HG03135 (cell line): ENCODE results near the gene SETD1A.

Source experiments
- ATAC-seq: cut with Tn5 transposase; IDR thresholded peaks from one replicate; pipeline ENCODE4 v1.9.1; 2021; ENCODE audit warnings: mild to moderate bottlenecking, moderate library complexity; ENCODE audit not compliant: unreplicated experiment

Gene SETD1A

GRCh38 chr16:30953111-30953510 is 4.4 kb upstream of the SETD1A start:
- no peak for ATAC-seq

- ATAC-seq = no peak
Measured at GRCh38 chr16:30953511-30954124, 3.9 kb upstream of the SETD1A start.

- no peak for ATAC-seq
Measured at GRCh38 chr16:30954993-30955392, 2.6 kb upstream of the SETD1A start.

- ATAC-seq = peak; percentile 40
Measured at GRCh38 chr16:30956601-30957455, 726 bp upstream of the SETD1A start.

- ATAC-seq = peak; percentile 19
Measured at GRCh38 chr16:30958175-30959079, 873 bp downstream of the SETD1A start.

- no peak for ATAC-seq
Measured at GRCh38 chr16:30961384-30961783, 3.8 kb downstream of the SETD1A start.

- ATAC-seq = no peak
Measured at GRCh38 chr16:30963925-30964511, 6.5 kb downstream of the SETD1A start.

GRCh38 chr16:30964574-30965226 is 7.1 kb downstream of the SETD1A start:
- no peak for ATAC-seq

- no peak for ATAC-seq
Measured at GRCh38 chr16:30965436-30965835, 7.9 kb downstream of the SETD1A start.

GRCh38 chr16:30966033-30966619 is 8.6 kb downstream of the SETD1A start:
- ATAC-seq = no peak

GRCh38 chr16:30967795-30968194 is 10.2 kb downstream of the SETD1A start:
- no peak for ATAC-seq

GRCh38 chr16:30969246-30969842 is 11.8 kb downstream of the SETD1A start:
- no peak for ATAC-seq

GRCh38 chr16:30971298-30971697 is 13.7 kb downstream of the SETD1A start:
- ATAC-seq = no peak

- ATAC-seq = no peak
Measured at GRCh38 chr16:30972872-30973271, 15.3 kb downstream of the SETD1A start.

GRCh38 chr16:30974348-30974747 is 16.8 kb downstream of the SETD1A start:
- ATAC-seq = no peak

GRCh38 chr16:30976486-30976885 is 18.9 kb downstream of the SETD1A start:
- no peak for ATAC-seq

GRCh38 chr16:30977502-30977901 is 19.9 kb downstream of the SETD1A start:
- no peak for ATAC-seq

GRCh38 chr16:30979170-30980022 is 21.8 kb downstream of the SETD1A start:
- ATAC-seq = no peak

GRCh38 chr16:30980023-30980371 is 22.4 kb downstream of the SETD1A start:
- ATAC-seq = no peak
